Fibroblast of villous mesenchyme (primary cell): ENCODE results near the gene EYS. TPM values are rescaled to one million over a fixed set of nuclear protein-coding genes. Genes with fewer than 3 reads are reported as not detected.

Source experiments
- DNase-seq: peaks from one replicate; pipeline ENCODE4 v3.0.0-alpha.2; 2010; ENCODE audit warnings: low read depth
- H3K4me3 ChIP-seq: 2 replicates; pipeline ENCODE4 v1.5.1; 2011; ENCODE audit warnings: low read depth, mild to moderate bottlenecking, low read length
- CTCF ChIP-seq: IDR thresholded peaks from 2 replicates; pipeline ENCODE4 v1.5.1; 2012; ENCODE audit warnings: low read depth, mild to moderate bottlenecking, low read length; ENCODE audit not compliant: insufficient read depth
- total RNA-seq: library from RNA; depleted of rRNA; stranded (reverse); fragments of >200 nt; gene quantifications from 2 replicates; pipeline ENCODE4 v1.2.3, GENCODE V29; 2012

The EYS gene
- total RNA-seq, 1 donor: under 0.01 TPM

GRCh38 chr6:64896939-64897338 is 810.1 kb downstream of the EYS start:
- no peak for DNase-seq
- TF ChIP-seq CTCF: no peak
- H3K4me3 ChIP-seq: no peak overlapping the region

- H3K4me3 ChIP-seq: no peak overlapping the region
- no peak for DNase-seq
- TF ChIP-seq CTCF: no peak
Observed at GRCh38 chr6:64895945-64896344, 811.1 kb downstream of the EYS start.

- peak; percentile 3 for DNase-seq
- H3K4me3 ChIP-seq: no peak overlapping the region
- TF ChIP-seq CTCF: no peak
Observed at GRCh38 chr6:64890609-64891008, 816.4 kb downstream of the EYS start.

GRCh38 chr6:64889144-64889543 is 817.9 kb downstream of the EYS start:
- no peak overlapping the region for H3K4me3 ChIP-seq
- DNase-seq: no peak
- TF ChIP-seq CTCF: no peak

GRCh38 chr6:64874776-64875175 is 832.2 kb downstream of the EYS start:
- DNase-seq: no peak
- no peak overlapping the region for H3K4me3 ChIP-seq
- TF ChIP-seq CTCF: no peak

GRCh38 chr6:64872633-64873032 is 834.4 kb downstream of the EYS start:
- no peak overlapping the region for H3K4me3 ChIP-seq
- TF ChIP-seq CTCF: no peak
- peak; percentile 1 for DNase-seq

GRCh38 chr6:64861039-64861651 is 845.9 kb downstream of the EYS start:
- TF ChIP-seq CTCF: no peak
- DNase-seq: no peak
- no peak overlapping the region for H3K4me3 ChIP-seq
